Measurements from ENCODE around the gene CEP192.

DNA sequence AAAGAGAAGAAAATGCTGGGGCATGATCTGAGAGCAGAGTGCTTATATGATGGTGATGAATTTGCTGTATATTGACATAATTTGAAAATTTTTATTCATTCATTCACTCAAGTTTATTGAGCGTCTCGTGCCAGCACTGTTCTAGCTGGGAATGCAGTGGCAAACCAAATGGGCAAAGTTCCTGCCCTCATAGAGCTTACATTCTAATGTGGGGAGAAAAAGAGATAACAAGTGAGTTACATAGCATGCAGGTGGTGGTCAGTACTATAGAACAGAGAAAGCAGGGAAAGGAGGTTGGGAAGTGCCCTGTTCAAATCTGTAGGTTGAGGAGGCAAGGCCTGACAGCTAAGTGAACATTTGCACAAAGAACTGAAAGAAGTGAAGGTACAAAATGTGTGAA, 4.3 kb downstream of the CEP192 start:
- TF ChIP-seq, protein P1, sequence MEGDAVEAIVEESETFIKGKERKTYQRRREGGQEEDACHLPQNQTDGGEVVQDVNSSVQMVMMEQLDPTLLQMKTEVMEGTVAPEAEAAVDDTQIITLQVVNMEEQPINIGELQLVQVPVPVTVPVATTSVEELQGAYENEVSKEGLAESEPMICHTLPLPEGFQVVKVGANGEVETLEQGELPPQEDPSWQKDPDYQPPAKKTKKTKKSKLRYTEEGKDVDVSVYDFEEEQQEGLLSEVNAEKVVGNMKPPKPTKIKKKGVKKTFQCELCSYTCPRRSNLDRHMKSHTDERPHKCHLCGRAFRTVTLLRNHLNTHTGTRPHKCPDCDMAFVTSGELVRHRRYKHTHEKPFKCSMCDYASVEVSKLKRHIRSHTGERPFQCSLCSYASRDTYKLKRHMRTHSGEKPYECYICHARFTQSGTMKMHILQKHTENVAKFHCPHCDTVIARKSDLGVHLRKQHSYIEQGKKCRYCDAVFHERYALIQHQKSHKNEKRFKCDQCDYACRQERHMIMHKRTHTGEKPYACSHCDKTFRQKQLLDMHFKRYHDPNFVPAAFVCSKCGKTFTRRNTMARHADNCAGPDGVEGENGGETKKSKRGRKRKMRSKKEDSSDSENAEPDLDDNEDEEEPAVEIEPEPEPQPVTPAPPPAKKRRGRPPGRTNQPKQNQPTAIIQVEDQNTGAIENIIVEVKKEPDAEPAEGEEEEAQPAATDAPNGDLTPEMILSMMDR (IDR thresholded peaks at IDR 0.05; ENCODE audit: insufficient read depth, low read length) = no peak
- TF ChIP-seq, protein P2, sequence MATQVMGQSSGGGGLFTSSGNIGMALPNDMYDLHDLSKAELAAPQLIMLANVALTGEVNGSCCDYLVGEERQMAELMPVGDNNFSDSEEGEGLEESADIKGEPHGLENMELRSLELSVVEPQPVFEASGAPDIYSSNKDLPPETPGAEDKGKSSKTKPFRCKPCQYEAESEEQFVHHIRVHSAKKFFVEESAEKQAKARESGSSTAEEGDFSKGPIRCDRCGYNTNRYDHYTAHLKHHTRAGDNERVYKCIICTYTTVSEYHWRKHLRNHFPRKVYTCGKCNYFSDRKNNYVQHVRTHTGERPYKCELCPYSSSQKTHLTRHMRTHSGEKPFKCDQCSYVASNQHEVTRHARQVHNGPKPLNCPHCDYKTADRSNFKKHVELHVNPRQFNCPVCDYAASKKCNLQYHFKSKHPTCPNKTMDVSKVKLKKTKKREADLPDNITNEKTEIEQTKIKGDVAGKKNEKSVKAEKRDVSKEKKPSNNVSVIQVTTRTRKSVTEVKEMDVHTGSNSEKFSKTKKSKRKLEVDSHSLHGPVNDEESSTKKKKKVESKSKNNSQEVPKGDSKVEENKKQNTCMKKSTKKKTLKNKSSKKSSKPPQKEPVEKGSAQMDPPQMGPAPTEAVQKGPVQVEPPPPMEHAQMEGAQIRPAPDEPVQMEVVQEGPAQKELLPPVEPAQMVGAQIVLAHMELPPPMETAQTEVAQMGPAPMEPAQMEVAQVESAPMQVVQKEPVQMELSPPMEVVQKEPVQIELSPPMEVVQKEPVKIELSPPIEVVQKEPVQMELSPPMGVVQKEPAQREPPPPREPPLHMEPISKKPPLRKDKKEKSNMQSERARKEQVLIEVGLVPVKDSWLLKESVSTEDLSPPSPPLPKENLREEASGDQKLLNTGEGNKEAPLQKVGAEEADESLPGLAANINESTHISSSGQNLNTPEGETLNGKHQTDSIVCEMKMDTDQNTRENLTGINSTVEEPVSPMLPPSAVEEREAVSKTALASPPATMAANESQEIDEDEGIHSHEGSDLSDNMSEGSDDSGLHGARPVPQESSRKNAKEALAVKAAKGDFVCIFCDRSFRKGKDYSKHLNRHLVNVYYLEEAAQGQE (IDR thresholded peaks at IDR 0.05; ENCODE audit: insufficient replicate concordance, low read depth) = no peak
- no peak for TF ChIP-seq POLR2AphosphoS5 (IDR thresholded peaks at IDR 0.05; ENCODE audit: low read depth)

All from HL-60 (cell line).